ENCODE measurements around the gene ARID5B.

ARID5B gene, protein sequence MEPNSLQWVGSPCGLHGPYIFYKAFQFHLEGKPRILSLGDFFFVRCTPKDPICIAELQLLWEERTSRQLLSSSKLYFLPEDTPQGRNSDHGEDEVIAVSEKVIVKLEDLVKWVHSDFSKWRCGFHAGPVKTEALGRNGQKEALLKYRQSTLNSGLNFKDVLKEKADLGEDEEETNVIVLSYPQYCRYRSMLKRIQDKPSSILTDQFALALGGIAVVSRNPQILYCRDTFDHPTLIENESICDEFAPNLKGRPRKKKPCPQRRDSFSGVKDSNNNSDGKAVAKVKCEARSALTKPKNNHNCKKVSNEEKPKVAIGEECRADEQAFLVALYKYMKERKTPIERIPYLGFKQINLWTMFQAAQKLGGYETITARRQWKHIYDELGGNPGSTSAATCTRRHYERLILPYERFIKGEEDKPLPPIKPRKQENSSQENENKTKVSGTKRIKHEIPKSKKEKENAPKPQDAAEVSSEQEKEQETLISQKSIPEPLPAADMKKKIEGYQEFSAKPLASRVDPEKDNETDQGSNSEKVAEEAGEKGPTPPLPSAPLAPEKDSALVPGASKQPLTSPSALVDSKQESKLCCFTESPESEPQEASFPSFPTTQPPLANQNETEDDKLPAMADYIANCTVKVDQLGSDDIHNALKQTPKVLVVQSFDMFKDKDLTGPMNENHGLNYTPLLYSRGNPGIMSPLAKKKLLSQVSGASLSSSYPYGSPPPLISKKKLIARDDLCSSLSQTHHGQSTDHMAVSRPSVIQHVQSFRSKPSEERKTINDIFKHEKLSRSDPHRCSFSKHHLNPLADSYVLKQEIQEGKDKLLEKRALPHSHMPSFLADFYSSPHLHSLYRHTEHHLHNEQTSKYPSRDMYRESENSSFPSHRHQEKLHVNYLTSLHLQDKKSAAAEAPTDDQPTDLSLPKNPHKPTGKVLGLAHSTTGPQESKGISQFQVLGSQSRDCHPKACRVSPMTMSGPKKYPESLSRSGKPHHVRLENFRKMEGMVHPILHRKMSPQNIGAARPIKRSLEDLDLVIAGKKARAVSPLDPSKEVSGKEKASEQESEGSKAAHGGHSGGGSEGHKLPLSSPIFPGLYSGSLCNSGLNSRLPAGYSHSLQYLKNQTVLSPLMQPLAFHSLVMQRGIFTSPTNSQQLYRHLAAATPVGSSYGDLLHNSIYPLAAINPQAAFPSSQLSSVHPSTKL

DNA sequence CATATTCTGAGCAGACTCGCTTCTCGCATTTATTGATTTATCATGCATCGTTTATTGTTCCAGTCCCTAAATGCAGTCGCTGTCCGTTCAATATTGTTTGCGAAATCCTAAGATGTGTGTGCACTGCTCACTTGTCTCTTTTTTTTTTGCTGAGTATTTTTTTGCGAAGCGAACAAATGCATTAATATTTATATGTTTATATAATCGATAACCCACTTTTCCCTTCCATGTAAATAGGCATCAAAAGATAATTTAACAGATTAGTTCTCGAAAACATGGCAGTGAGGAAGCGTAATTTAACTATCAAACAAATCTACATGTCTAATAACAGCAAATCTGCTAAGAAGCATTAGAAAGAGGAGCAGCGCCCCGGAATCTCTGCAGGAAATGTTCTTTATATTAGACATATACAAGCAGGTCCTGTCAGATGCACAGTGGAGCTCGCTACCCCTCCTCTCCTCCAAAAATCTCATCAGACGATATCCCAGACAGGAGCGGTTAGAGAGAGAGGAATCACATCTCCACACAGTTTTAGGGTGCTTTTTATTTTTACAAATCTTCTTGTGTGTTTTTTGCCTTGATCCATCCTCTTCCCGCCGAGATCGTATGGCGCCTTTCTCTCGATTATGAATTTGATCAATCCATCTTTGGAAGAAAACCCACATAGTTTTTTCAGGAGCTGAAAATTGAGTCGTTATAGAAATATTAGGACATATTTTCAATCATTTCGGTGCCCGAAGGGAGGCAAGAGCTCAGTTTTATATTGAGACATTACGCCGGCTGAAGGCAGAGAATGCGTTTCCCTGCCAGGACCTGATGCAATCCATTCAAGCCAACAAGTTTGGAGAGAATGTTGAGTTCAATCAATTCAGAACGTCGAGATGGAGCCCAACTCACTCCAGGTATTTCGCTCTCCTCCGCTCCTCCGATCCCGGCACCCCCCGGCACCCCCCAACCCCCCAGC, at the start of gene ARID5B:
Gene ARID5B, plus strand, starts transcription at position 871 of the 964 bp plus-strand sequence. Its CDS starts 11 bp downstream, at position 882.
- DNase-seq = peak; percentile 92

DNA sequence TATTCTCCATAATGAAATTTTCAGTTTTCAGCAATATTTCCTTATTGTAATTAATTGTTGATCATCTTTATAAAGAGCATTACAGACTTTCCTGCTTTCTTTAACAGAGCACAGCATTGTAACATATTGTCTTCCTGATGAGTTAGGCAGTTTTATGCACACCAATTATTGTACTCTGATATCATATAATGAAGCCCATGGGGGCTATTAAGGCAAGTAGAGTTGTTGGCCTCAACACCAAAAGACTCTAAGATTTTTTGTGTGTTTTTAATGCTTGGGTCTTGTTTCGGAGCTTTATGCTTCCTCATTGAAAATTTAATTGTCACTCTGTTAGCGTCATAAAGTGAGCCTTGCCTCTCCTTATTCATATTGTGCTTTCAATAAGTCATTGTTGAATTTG, 49.2 kb upstream of the ARID5B start:
- DNase-seq = no peak

DNA sequence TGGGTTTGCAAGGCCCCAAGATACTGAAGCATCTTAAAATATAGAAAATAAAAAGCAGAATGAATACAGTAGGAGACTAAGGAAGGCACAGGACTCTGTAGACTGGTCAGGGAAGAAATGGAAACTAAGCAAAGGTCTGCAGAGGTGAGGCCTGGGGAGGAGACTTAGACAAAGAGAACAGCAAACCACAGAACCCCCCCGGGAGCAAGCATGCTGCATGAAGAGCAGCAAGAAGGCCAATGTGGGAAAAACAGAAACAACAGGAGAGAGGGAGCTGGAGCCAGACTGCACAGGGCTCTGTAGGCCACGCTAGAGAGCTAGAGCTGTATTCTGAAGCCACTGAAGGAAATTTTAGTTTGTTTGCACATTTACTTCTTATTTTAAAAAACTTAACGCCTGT, 45.7 kb upstream of the ARID5B start:
- no peak for DNase-seq

DNA sequence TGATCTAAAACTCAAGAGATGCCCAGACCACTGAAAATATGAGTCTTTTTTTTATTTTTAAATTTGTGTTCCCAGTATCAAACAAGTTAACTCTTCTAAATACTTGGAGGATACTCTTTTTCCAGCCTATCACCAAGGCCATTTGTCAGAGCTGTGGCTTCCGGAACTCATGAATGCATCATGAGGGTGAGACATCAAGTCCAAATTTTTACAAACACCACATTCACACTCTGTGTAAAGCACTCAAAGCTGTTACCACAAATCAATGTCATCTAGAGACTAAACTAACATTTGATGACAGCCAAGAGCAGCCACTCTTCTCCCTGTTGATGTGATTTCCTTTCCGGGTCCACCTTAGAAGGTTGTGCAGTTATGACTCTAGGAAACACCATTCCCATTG, 43.8 kb upstream of the ARID5B start:
- no peak for DNase-seq

DNA sequence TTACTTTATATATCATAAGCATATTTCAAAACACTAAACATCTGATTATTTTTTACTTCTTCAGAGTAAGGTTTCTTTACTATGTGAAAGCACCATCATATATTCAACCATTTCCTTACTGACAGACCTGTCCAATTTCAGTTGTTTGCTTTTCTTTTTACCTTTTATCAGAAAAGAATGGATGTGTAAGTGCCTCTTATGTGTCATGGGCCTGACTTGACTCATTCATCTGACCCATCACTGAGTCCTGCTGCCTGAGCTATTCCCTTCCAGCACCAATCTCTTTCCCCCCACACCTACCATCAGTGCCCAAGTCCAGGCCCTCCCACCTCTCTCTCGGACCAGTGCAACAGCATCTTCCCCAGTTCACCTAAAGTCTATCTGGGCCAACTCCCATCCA, 41.7 kb upstream of the ARID5B start:
- no peak for DNase-seq

DNA sequence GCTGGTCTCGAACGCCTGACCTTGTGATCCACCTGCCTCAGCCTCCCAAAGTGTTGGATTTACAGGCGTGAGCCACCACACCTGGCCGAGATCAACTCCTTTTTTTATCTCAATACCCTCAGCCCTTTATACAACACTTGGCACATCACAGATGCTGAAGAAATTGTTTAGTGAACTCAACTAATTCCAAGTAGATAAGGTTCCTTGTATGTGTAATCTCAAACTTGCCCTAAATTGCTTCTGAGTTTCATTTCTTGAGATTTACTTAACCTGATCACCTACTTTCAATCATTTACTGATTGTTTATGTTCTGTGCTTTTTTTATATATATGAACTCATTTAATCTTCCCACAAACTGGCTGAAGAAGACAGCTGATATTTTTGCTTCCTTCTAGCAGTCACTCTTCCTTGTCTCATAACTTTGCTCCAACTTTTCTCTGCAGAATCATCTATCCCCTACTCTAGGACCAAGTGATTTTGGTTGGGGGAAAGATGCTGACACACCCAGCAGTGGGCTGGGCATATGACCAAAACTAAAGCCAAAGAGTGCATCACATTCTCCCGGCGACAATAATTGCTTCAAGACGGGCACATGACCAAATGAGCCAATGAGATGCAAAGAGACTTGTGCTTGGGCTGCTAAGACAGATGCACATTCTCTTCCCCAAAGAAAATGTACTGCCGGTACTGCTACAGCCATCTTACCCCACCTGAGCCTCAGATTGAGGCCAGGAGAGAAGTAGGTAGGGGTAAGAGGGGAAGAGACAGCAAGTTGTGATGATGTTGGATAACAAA, 40.3 kb upstream of the ARID5B start:
- no peak for DNase-seq

DNA sequence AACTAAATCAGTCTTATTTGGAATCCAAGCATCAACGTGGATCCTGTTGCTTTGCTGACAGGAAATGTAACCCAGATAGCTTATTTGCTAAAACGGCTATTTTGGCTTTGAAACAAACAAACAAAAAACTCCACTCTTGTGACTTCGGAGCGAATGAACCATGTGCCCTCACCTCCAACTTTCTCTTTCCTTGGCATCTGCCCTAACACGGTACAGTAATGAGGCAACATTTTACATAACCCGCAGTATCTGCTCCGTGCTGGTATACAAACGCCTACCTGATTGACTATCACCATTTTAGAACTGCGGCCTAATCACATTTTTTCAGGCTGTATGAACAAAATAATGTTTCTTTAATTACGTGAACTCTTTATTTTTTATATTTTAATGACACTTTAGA, 37.5 kb upstream of the ARID5B start:
- DNase-seq = no peak

DNA sequence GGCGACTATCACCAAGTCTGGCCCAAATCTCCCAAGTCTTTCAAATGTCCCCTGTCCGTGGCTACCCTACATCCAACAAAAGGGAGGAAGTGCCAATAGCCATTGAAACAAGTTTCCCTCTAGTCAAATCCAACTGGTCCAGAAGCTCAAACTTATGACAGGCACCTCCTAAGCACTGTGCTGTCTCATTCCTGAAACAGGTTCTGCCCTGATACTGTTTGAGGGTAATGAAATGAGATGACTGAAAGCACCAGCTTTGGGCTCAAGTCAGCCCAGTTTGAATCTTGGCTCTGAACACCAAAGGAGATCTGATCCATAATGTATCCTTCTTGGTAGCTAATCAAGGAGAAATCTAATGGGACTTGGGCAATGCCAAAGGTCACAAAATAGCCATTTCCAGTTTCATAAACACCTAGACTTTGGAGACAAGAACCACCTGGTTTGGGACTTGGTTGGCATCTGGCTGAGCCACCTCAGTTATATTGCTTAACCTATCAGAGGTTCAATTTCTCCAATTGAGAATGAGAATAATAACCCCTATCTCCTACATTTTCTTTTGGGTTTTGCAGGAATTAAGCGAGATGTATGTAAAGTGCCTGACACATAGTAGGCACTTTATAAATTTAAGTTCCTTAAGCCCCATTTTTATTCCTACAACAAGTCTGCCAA, 34.7 kb upstream of the ARID5B start:
- no peak for DNase-seq

DNA sequence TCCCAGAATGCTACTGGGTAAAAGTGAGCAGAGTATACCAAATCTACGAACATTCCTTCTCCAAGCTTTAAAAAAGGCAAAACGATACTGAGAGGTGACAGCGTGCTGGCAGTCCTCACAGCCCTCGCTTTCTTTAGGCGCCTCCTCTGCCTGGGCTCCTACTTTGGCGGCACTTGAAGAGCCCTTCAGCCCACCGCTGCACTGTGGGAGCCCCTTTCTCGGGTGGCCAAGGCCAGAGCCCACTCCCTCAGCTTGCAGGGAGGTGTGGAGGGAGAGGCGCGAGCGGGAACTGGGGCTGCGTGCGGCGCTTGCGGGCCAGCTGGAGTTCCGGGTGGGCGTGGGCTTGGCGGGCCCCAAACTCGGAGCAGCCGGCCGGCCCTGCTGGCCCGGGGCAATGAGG, 34.1 kb upstream of the ARID5B start:
- peak; percentile 34 for DNase-seq

DNA sequence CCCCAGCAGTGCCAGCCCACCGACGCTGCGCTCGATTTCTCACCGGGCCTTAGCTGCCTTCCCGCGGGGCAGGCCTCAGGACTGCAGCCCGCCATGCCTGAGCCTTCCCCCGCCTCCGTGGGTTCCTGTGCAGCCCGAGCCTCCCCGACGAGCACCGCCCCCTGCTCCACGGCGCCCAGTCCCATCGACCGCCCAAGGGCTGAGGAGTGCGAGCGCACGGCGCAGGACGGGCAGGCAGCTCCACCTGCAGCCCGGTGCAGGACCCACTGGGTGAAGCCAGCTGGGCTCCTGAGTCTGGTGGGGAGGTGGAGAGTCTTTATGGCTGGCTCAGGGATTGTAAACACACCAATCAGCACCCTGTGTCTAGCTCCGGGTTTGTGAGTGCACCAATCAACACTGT, 33.7 kb upstream of the ARID5B start:
- DNase-seq = peak; percentile 30

DNA sequence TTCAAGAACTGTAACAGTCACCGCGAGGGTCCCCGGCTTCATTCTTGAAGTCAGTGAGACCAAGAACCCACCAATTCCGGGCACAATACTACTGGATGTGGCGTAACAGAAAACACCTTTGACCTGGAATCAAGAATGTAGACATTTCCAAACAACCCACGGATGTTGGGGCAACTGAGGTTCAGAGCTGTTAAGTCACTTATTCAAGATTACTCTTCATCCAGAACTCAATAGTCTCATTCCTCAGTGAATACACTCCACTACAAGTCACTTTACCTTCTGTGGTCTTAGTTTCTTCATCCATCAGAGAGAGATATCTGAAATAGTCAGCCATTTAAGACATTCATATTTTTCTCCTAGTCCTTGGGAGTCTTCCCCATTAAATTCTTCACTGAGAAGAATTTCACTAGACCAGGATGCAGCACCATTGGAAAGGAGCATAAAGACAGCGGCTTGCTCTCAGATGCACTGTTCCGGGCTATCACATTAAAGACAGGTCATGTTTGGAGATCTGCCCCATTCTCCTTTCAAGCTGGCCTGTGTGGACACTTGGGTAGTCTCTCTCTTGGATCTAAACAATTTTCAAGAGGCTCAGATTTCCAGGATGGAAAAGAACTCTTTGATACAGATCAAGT, 32.3 kb upstream of the ARID5B start:
- DNase-seq = no peak

DNA sequence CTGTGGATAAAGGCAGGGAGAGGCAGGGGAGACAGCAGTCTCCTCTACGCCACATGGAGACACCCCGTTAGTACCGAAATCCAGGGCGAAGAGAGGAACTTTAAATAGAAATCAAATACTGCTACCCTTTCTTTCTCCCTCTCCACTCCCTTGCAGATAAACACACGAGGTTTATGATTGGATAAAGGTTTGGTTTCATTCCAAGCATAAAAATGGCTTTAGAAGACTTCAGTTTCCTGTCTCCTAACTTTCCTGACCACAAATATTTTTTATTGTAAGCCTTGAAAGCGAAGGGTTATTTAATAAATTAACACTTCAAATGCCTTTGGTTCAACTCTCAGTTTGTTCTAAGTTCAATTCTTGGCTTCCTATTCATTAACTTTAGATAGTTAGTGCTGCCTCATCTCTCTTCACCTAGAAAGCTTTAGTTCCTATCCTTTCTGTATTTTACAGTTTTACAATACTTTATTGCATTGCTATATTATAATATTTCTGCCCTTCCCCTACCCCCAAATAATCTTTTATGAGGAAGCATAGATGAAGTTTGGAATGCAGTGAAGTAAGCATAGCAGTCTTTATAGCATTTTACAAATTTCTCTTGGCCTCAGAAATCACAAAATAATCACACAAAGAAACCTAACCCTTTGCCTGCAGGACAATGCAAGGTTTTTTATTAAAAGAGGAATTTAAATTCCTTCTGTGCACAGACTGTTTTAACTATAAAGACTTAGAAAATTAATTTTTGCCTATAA, 31.5 kb upstream of the ARID5B start:
- peak; percentile 47 for DNase-seq

DNA sequence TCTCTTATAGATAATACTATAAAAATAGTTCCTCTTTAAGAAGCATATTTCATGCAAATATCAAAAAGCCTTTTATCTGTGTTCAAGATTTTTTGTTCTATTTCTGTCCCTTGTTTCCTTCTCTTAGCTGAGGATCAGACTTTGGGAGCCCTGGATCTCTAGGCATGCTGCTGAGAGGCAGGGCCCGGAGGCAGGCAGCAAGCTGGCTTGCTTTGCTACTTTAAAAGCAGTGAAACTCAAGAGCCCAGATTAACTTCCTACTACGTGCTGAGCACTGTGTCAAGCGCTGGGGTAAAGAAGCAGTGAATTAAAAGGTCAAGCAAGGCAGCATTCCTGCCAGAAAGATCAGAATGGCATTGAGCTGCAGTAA, 31.0 kb upstream of the ARID5B start:
- peak; percentile 22 for DNase-seq

DNA sequence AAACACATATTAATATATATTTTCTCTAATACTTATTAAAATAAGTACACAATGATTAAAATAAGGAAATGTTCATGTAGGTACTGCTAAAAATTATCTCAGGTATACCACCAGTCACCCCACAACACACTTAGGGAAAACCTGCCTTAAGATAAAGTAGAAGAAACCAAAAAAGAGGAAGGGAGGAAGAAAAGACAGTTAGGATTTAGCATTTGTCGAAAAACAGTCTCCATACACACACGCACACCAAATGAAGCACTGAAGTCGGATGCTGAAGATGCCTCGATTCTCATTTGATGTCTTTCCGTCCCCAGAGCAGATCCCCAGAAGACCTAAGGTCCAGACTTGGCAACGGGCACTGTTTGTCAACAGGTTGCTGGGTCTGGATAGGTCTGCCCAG, 30.0 kb upstream of the ARID5B start:
- no peak for DNase-seq

DNA sequence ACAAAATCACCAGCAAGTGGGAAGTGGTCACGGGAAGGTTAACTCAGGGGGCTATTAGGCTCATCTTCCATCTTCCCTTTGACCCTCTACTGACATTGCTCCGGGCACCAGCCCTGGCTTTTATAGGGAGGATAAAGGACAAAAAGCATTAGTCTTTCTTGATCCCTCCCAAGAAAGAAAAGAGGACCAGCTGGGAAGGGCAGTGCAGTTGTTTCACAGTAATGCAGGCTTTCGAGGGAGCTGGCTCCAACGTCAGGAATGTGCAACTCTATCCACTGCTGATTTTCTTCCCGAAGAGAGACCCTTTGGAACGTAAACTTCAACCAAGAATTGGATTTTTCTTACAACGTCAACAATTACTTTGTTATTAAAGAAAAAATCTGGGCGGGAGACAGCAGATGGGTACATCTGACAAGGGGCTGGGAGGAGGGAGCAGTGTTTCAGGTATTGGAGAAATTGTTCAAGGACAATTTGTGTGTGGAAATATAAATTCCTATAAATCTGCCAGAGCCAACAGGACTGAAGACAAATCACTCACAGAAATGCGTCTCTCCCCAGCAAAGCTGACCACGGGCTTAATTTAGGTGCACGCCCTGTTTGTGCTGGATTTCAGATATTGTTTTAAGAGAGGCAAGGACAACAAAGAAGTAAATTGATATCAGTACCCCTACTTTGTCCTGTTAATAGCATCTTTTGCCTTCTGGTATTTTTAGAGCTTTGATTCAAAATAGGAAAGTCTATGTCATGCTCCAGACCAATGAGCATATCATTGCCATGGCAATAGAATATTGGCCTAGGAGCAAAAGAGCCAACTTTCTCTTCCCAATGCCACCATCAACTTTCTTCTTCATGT, 23.4 kb upstream of the ARID5B start:
- peak; percentile 47 for DNase-seq

DNA sequence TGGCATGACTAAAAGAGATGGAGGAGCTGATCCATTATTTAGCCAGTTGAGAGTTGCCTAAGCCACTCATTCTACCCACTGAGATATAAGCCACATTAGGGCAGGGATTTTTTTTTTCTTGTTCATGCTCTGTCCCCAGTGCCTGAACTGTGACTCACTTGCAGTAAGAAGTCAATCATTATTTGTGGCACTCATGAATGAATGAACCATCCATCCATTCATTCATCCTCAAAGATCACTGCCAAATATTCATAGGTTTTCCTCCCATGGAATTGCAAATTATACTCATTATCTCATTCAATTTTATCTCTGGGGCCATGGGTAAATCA, 22.8 kb upstream of the ARID5B start:
- no peak for DNase-seq

DNA sequence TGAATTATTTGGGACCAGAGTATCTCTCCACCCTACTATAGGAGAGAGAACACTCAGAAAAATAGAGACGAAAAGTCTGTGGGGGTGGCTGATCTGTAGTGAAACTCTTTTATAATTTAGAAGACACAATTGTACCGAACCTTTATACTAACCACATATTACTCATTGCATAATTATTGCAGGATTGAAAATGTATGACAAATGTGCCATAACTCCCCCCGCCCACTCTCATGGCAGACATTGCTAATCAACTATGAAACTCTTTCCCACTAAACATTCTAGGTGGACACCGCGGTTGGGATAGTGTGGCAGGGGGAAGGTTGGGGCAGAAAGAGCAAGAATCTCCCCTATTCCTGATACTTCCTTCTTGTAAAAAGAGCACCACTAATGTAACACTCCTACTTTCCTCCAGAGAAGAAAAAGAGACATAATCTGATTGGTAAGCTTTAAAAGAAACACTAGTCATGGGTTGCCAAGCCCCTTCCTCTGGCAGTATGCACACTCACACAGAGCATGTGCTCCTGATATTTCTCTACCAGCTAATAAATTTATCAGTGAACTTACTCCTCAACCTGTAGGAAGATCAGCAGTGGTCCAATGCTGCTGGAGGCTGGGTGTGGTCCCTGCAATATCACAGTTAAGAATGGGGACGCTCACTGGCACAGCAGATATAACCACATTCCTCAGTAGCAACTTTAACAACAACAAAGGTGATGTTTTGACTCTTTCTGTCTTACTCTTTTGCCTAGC, 18.7 kb upstream of the ARID5B start:
- DNase-seq = no peak

Data from eye (tissue), 1 donor.